GM19328 (cell line): ENCODE data around the gene SLC22A14.
"Not testable (repeated sequence)": the region's sequence is repeated elsewhere in the genome, so short reads cannot be mapped to it uniquely, and the experiment has no call there.

Experiments used
- ATAC-seq: cut with Tn5 transposase; IDR thresholded peaks from one replicate; pipeline ENCODE4 v1.9.1; 2021; ENCODE audit warnings: mild to moderate bottlenecking, moderate library complexity; ENCODE audit not compliant: unreplicated experiment

The SLC22A14 gene

DNA sequence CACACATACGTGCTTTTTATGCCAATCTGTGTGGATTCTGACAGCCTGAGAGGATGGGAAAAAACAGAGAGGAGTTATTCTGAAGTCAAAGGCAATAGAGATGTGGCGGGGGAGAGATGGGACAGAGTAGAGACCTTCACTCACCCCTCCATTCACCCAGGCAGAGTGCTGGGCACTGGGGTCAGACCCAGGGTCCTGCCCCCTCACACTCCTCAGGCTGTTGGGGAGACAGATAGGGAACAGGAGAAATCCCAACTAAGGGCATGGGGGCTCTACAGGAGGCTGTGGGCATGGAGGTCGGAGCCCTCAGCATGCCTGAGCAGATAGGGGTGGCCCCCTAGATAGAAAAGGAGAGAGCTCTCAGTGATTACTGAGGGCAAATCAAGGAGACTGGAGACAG lies 30.3 kb downstream of the SLC22A14 start:
- ATAC-seq = no peak

DNA sequence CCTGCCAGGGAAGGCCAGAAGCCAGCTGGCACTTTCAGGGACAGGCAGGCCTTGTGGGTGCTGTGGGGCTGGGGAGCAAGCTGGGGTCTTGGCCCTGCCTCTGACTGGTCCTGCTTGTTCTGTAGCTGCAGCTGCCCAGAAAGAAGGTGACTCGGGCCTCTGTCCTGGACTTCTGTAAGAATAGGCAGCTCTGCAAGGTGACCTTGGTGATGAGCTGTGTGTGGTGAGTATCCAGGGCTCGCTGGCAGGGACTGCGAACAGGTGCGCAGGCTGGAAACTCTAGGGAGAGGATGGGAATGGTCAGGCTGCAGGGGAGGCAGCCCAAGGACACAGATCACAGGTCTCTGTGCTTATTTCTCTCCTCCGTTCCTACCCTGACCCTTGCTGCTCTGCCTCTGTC lies 31.2 kb downstream of the SLC22A14 start:
- no peak for ATAC-seq

DNA sequence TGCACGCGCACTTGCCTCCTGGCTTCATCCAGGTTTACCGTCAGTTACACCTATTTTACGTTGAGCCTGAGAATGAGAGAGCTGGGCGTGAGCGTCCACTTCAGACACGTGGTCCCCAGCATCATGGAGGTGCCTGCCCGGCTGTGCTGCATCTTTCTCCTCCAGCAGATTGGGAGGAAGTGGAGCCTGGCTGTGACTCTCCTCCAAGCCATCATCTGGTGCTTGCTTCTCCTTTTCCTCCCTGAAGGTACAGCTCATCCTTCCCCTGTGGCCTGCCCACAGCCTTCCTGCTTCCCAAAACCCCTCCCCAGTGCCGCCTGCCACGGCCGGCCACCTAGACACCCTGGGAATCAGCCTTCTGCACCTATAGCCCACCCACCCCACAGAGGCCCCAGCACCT lies 31.6 kb downstream of the SLC22A14 start:
- ATAC-seq = no peak

DNA sequence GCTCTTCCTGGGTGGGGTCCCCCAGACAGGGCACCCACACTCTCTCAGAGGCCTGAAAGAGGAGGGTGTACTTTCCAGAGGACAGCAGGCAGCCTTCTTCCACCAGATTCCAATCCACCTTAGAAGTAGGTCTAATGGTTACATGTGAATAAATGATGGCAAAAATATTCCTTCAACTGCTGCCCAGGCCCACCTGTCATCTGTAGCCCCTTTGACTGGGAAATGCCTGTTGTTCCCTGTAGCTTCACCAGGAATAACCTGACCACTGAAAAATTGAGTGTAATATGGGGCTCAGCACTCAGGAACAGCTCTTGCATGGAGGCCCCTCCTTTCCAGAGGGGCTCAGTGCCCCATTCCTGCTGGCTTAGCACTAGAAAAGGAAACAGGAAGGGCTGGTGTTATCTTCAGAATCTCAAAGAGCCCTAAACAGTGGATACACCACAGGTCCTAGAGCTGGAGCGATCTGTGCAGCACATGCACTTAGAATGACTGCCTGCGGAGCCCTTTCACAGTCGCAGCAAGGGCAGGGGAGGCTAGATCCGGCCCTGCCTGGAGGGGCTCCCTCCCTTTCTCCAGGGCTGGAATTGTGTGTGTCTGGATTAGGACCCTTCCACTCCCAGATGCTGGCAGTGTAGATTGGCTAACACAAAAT lies 32.1 kb downstream of the SLC22A14 start:
- no peak for ATAC-seq

DNA sequence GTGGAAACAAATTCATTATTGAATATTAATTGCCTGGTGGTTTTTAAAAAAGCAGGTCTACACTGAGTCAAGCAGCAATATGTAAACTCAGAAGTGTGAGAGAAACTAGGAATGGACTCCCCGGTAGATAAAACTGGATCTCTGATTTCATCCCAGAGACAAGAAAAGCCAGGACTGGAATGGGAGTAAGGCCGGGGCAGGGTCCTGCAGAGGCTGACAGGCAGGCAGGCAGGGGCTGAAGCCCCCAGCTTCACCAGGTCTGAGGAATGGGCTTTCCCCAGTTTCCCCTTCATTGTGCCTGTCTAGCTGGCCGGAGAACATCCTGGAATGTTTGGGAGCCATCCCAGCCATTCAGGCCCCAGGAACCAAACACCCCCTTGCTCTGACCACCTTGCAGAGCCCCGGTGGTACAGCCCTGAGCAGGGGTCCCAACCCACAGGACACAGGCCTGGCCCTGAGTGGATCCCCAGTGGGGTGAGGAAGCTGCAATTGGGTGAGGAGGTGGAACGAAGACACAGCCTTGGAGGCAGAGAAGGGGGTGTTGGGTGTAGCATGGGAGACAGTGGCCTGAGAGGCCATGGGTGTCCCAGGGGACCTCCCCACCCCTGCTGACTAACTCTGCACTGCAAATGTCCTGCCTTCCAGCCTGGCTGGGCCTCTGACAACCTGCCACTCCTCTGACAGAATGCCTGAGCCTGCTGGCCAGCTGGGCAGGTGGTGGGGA lies 32.8 kb downstream of the SLC22A14 start:
- ATAC-seq = no peak

DNA sequence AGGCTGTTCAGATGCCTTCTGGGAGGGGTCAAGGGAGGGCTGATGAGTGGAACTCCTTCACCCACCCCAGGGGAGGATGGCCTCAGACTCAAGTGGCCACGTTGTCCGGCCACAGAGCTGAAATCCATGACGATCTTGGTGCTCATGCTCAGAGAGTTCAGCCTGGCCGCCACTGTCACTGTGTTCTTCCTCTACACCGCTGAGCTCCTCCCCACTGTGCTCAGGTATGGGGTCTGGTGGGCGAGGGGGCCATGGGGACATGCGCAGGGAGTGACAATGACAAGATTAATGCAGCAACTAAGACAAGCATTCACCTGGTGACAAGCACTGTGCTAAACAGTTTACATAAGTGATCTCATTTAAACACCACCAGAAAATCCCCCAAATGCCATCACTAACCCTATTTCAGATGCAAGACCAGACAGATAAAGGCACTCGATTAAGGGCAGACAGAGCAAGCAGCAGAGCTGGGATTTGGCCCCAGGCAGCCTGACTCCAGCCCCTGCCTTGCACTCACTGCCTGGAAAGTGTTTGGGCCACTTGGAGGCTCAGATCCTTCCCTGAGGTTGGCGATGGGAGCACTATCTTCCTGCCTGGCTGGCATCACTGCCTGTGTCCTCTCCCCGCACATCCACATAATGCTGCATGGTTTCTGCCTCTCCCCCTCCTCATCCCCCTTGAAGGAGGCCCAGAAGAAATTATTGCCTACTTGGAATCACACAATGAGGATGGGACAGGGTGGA lies 33.6 kb downstream of the SLC22A14 start:
- no peak for ATAC-seq

DNA sequence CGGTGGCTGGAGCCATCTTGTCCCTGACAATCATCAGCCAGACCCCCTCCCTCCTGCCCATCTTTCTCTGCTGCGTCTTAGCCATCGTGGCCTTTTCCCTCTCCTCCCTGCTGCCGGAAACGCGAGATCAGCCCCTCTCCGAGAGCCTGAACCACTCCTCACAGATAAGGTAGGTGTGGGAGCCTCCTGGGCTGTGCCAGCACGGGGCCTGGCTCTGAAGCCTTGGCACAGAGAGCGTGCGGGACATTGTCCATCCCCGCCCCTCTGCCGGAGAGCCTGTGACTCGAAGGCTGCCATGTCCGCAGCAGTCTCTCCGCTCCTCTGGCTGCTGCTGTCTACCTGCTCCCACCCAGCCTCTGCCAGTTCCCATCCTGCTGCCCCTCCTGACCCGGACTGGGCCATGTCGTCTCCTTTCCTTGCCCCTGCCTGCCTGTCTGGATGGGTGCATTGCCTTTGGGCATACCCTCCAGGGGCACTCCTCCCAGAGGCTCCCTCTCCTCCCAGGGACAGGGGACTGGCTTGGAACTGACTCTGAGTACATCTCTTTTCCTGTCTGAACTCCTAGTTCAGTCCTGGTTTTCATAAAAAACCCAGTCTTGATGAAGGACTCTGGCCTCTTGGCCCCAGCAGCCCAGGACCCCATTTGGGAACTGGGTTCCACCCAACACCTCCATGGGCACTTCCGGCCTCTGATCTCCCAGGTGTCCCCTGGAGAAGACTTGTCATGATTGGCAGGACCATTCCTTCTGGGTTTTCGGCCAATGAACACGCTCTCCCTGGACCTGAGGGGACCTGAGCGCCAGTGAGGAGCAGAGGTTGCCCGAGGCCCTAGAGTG lies 34.5 kb downstream of the SLC22A14 start:
- no peak for ATAC-seq

DNA sequence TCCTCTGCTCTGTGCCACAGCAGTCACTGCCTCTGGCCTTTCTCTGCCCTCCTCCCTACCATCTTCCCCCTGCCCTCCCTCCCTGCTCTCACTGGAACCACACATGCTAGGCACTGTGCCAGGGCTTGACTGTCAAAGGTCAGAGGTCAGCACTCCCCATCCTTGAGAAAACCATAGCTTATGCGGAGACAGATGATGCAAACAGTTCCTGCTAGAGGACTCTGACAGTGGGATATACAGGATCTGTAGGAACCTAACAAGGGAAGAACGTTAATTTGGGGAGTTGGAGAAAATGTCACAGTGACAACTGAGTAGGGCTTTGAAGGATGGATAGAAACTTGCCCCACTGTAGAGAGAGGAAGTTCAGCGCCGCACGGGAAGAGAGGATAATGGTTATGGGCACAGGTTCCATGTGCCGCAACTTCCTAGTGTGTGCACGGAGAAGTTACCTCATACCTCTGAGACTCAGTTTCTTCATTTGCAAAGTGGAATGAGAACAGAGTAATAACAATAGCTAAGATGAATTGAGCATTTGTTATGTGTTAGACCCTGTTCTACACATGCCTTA lies 35.2 kb downstream of the SLC22A14 start:
- no peak for ATAC-seq

DNA sequence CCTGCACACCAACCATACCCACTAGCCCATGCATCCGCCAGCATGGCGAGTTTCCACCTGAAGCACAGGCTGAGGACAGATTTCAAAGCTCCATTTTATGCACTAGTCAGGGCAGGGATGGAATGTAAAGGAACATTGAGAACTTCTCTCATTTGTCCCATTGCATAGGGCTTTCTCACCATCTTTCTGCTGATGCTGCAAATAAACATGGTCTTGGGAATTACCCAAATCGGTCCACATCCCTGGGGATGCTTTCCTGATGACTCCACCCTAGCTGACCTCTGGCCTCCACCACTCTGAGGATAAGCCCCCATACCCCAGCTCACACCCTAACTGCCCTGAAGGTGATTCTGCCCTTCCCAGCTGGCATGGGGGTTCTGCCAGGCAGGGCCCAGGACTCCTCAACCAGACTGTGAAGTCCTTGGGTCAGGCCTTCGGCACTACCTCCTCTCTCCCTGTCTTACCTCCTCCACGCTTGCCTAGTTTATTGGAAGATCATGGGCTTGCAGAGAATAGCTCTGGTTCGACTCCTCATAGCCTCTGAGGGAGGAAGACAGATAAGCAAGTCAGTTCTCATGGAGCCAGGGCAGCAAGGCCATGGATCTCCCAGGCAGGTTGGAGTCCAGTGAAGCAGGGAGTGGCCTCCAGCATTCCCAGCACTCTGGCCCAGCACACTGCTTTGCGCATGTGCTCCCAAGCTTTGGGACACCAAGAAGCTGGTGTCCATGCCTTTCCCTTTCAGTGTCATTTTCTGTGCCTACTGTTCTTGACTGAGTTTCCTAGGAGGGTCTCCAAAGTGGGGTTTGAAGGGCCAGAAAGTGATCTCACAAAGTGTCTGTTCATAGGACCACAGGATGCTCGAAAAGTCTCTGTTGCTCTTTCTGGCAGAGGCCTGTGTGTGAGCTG lies 36.9 kb downstream of the SLC22A14 start:
- ATAC-seq = no peak

DNA sequence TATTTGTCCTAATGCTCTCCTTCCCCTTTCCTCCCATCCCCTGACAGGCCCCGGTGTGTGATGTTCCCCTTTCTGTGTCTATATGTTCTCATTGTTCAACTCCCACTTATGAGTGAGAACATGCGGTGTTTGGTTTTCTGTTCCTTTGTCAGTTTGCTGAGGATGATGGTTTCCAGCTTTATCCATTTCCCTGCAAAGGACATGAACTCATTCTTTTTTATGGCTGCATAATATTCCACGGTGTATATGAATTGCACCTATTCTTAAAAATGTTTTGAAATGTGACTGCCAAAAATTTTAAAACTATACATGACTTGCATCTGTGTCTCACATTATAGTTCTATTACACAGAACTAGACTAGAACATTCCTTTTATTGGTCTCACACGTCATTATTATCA lies 38.5 kb downstream of the SLC22A14 start:
- ATAC-seq = not testable (repeated sequence)

DNA sequence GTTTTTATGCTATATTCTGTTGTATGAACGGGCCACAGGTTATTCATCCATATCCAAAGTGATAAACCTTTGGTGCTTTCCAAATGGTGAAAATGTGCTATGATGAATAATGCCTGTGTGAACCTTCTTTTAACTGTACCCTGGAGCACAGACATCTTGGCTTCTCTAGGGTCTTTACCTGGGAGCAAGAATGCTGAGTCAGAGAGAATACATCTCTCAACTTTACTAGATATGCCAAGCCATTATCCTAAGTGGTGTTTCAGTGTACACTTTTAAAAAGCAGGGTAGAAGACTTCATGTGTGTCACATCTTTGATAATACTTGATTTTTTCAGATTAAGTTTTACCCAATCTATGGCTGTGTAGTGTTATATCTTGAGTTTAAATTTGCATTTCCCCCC lies 41.0 kb downstream of the SLC22A14 start:
- no peak for ATAC-seq

DNA sequence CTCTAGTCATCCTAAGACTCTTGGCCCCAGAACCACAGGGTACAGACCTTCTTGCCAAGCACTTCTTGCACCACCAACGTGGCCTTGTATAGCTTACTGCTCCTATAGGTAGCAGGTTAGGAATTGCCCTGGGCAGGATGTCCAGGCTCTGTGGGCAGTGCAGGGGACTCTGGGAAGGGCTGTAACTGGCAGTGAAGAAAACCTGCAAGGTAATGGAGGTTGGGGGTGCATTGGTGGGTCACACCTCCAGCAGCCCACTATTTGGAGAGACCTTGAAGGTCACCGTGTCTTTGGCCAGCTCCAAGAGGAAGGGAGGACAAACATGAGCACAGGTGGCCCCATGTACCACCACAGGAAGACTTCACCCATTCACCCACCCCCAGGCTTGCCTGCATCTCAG lies 43.2 kb downstream of the SLC22A14 start:
- ATAC-seq = no peak

DNA sequence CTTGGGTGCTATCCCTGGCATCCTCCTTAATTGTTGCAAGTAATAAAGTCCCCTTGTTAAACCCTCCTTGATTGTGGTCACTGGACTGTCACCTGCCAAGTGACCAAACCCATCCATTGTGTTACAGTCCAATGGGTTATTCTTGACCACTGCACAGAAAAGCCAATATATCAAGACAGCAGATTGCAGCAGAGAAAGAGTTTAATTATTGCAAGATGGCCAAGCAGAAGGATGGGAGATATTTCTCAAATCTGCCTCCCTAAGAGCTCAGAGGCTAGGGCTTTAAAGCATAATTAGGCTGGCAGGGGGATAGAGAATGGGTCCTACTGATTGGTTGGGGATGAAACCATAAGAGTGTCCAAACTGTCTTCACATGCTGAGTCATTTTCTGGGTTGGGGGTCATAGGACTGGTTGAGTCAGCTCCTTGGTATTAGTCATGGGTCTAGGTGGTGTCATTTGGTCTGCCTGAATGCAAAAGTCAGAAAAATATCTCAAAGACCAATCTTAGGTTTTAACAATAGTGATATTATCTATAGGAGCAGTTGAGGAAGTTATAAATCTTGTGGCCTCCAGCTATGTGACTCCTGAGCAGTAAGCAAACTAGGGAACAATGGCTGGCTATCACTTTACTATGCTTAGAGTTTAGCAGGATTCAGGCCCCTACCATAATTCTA lies 45.4 kb downstream of the SLC22A14 start:
- no peak for ATAC-seq

DNA sequence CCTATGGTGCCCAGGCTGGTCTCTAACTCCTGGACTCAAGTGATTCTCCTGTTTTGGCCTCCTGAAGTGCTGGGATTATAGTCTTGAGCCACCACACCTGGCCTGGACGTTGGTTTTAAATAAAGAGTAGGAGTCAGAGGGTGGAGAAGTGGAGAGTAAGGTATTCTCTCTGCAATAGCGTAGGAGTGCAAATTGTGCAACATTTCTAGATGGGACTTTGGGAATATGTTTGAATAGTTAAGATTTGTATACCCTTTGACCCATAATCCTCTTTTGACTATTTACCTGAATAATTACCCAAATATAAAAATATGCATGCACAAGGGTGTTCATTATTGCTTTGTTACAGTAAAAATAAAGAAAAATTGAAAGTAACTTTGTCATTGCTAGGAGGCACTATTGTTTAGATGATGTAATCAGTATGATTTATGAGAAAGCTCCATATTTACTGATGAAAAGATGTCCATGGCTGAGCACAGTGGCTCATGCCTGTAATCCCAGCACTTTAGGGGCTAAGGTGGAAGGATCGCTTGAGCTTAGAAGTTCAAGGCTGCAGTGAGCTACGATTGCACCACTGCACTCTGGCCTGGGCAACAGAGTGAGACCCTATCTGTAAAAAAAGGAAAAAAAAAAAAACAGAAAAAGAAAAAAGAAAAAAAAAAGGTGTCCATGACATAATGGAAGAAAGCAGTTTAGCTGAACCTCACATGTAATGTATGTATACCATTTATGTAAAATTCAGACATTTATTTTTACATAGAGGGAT lies 49.3 kb downstream of the SLC22A14 start:
- no peak for ATAC-seq

DNA sequence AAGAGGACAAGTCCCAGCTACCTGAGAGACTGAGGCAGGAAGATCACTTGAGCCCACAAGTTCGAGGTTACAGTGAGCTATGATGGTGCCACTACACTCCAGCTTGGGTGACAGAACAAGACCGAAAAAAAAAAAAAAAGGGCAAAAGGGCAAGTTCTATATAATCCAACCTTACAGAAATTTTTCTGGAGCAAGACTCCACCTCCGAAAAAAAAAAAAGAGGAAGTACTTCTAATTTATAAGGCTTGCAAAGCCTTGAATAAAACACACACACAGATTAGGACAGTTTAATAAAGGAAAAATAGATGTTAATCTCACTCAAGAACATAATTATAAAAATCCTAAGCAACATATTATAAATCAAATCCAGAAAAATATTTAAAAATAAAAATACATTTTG lies 50.1 kb downstream of the SLC22A14 start:
- no peak for ATAC-seq

DNA sequence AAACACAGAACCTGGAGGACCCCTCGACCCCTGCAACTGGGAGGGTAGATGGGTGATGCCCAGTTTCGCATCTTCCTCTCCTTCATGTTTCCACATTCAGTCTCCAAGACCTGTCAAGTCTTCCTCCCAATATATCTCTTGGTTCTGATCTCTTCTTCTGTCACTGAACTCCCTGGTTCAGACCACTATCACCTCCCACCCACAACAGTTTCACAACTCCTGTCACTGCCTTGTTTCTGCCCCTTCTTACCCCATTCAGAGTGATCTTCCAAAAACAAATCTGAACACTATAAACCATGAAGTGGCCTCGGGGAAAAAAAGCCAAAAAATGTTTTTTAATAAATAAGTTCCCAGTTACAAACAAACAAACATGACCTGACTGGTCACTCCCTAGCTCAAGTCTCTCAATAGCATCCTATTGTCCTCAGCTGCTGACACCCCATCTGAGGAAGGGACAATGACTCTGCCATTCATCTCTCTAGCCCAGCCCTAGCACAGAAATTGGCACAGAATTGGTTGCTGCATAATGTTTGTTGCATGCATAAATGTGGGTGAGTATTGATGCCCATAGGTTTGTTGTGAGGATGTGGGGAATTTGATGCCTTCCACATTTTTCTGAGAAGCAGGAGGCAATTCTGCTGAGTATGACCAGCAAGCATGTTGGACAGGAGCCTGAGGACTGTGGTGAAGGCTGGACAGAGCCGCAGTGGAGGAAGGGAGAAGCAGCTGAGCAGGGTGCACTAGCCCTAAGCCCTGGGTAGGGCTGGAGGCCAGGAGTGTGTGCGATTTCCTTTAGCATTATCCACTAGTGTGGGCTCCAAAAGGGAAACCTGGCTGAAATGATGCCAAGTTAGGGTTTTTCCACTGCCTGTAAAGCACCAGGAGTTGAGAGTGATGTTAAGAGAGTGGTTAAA lies 52.3 kb downstream of the SLC22A14 start:
- ATAC-seq = no peak

DNA sequence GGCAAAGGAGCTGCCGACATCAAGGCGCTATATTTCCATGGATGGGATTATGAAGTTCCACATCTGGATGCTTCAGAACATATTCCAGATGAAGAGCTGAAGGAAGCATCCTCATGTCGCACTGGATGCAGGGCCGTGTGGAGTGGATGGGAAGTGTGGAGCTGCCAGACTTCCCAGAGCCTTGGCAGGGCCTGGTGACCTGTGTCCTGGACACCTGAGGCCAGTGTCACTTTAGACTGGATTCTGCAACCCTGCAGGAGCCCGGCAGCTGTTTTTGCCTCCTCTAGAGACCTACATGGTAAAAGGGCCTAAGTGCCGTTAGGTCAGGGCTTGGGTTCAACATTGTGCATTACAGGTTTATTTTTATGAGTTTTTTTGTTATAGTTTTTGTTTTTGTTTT lies 53.2 kb downstream of the SLC22A14 start:
- ATAC-seq = no peak

DNA sequence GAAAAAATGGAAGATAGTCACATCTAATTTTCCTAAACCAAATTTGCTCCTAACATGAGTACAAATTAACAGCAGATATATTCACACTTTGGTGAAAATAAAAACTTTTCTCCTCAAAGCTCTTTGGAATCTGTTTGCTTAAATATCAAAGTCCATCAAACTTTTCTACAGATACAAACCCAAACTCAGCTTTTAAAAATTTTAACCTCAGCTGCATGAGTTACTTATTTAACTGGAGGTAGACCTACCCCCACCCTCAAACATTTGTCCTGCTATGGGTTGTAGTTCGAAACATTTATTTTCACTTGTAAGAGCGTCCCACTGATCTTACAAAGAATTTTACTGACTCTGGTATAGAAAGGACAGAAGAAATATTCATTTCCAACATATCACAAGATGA lies 55.6 kb downstream of the SLC22A14 start:
- no peak for ATAC-seq
